Measurements from ENCODE around the gene CRADD.
"Not testable (repeated sequence)": the region's sequence is repeated elsewhere in the genome, so short reads cannot be mapped to it uniquely, and the experiment has no call there.

The CRADD gene

DNA sequence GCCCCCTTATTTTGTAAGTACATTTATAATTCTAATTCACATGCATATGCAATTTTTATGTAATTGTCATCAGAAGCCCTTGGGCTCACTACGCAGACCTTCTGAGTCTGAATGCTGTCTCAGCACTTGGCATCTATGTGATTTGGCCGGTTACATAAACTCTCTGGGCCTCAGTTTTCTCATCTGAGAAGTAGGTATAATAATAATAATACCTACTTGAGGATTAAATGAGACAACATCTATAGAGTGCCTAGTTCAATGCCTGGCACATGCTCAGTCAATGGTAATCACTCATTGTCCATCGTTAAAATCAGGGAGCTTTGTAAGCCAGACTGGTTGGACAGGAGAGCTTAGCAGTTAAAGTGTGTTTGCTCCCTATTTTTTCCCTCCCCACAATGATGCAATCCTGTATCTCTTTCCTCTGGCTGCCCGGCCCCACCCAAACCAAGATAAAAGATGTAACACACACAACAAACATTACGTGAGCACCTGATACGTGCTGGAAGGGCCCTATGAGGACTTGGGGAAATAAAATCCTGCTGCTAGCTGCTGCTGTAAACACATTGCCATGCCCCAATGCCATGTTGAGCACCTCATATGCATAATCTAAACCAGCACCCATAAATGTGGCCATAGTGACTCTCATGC, 235.0 kb downstream of the CRADD start:
- no peak for DNase-seq

DNA sequence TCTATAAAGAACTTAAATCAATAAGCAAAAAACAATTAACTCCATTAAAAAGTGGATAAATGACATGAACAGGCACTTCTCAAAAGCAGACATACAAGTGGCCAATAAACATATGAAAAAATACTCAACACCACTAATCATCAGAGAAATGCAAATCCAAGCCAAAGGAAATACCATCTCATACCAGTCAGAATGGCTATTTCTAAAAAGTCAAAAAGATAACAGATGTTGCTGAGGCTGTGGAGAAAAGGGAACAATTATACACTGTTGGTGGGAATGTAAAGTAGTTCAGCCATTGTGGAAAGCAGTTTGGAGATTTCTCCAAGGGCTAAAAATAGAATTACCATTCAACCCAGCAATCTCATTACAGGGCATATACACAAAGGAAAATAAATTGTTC, 236.7 kb downstream of the CRADD start:
- no peak for DNase-seq

DNA sequence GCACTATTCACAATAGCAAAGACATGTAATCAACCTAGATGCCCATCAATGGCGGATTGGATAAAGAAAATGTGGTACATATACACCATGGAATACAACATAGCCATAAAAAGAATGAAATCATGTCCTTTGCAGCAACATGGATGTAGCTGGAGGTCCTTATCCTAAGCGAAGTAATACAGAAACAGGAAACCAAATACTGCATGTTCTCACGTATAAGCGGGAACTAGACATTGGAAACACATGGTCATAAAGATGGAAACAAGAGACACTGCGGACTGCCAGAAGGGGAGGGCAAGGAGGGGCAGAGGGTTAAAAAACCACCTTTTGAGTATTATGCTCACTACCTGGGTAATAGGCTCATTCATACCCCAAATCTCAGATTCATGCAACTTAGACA, 237.1 kb downstream of the CRADD start:
- no peak for DNase-seq

DNA sequence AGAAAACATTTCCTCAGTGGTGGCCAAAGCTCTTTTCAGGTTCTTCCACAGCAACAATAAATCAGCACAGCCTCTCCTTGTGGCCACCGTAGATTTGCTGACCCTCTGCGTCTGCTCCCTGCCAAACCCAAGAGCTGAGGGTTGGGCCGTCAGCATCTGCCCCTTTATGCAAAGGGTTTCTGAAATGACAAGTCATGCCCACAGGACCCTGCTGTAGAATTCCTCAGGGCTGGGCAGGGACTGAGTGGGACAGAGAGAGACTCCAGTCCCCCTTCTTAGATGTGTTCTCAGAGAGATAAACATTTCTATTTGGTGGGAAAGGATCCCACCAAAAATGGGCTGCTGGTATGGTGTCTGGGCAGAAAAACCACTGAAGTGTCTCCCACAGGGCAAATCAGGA, 238.2 kb downstream of the CRADD start:
- DNase-seq = no peak

DNA sequence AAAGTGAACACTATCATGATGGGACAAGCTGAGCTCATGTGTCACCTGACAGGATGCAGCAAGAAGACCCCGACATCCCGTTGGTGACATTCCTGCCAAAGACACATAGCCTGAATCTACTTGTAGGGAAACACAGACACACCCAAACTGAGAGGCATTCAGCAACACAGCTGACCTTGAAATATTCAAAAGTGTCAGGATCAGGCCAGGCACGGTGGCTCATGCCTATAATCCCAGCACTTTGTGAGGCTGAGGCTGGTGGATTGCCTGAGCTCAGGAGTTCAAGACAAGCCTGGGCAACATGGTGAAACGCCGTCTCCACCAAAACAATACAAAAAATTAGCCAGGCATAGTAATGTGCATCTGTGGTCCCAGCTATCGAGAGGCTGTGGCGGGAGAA, 239.2 kb downstream of the CRADD start:
- DNase-seq = no peak

DNA sequence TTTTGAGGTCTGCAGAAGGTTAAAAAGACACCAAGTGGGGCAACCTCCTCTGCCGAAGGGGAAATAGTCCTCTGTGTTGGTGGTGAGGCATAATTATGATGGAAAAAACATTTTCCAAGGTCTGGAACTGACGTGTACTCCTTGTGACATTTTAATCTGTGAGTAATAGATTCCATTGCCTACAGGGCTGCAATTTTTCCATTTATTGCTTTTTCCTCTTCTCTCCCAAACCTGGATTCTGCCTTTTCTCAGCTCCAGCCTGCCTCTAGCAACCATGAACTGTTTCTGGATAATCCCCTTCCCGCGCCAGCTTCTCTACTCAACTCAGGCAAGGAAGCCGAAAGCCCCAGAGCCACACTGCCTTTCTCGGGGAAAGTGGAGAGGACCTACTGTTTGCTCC, 241.1 kb downstream of the CRADD start:
- no peak for DNase-seq

DNA sequence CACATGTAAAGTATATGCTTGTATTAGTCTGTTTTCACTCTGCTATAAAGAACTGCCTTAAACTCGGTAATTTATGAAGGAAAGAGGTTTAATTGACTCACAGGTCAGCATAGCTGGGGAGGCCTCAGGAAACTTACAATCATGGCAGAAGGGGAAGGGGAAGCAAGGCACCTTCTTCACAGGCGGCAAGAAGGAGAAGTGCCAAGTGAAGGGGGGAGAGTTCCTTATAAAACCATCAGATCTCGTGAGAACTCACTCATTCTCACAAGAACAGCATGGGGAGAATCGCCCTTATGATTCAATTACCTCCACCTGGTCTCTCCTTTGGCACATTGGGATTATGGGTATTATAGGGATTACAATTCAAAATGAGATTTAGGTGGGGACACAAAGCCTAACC, 241.7 kb downstream of the CRADD start:
- no peak for DNase-seq

DNA sequence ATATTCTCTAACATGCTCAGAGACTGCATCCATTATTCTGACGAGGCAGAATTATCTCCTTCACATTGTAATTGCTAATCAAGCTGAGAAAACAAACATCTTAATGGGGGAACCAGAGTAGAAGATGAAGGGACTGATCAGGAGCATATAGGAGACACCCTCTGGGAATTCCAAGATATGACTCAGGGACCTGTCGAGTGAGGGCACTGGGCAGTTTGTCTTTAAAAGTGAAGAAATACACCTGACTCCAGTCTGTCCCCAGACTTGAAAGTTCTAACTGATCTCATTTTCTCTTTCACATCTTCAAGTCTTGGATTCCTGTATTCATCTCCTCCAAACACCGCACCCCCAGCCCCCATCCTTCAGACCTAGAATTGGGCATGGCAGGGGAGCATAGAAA, 244.3 kb downstream of the CRADD start:
- DNase-seq = no peak

DNA sequence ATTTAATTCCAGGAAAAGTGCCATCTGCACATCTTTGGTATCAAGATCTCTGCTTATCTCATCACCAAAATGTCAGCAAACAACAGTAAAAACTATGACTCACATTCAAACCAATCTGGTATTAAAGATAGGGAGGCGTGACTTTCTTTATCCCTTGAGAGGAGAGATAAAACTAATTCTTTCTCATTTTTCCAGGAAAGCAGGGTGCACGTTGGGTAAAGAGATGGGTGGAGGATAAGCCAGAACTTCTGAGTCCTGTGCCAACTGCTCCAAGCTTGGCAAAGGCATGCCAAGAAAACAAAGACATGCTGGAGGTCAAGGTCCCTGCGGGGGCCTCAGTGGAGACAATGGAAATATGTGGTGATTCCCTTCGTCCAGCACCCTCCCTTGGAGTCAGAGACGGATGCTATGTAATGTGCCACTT, 245.4 kb downstream of the CRADD start:
- no peak for DNase-seq

DNA sequence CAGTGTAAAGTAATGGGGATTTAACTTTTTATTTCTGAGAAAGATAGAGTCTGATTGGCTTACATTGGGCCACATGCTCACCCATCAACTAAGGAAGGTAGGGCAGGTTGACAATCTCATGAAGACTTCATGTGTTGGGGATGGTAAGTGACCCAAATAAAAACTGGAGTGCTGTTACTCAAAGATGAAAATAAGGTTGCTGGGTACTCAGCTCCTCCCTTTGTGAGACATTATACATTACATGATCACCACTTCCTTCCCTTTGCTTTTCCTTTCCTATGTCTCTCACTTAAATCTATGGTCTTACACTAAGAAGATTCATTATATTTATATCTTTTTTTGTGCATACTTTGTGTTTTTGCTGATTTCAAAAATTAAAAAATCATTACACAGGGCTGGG, 247.2 kb downstream of the CRADD start:
- no peak for DNase-seq

DNA sequence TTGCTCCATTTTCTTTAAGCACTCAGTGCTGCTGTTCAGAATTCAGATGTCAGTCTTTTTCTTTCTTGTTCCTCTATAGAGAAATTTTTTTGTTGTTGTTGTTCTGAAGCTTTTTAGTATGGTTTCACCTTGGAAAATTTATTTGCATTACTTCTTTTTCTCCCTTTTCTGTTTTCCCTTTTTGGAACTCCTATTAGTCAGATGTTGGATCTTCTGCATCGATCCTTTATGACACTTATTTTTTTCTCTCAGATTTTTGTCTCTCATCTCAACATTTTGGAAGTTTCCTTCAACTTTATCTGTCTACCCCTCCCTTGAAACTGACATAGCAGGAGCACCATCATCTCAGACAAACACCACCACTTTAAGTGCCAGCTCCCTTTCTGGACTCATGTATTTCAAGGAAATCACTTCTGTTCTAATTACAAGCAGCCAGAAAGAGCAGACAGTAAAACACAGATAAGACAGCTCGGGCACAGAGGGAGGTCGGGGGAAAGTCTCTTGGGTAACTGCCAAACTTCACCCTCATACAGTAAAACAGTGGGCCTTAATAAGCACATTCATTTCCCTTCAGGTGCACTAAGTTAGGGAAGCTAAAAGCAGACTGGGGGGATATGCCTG, 248.5 kb downstream of the CRADD start:
- no peak for DNase-seq

DNA sequence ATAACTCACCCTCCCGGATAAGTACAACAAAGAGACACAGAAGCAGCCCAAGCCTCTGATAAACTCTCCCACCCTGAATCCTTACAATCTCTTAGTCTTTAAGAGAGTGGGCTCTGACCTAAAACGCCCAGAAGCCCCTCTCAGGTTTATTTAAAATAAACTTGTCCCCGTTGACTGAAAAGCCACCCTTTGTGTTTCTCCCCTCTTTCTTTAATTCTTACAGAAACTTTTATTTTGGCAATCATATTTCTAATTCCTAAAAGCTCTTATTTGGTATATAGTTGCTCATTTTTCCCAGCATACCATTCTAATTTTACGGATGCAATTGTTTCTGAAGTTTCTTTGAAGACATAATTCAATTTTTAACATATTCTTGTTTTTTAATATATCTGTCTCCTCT, 249.1 kb downstream of the CRADD start:
- no peak for DNase-seq

DNA sequence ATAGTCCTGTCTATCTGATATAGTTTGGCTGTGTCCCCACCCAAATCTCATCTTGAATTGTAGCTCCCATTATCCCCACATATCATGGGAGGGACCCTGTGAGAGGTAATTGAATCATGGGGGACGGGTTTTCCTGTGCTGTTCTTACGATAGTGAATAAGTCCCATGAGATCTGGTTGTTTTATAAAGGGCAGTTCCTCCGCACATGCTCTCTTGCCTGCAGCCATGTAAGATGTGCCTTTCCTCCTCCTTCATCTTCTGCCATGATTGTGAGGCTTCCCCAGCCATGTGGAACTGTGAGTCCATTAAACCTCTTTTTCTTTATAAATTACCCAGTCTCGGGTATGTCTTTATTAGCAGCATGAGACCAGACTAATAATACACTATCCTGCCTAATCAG, 251.9 kb downstream of the CRADD start:
- DNase-seq = not testable (repeated sequence)

DNA sequence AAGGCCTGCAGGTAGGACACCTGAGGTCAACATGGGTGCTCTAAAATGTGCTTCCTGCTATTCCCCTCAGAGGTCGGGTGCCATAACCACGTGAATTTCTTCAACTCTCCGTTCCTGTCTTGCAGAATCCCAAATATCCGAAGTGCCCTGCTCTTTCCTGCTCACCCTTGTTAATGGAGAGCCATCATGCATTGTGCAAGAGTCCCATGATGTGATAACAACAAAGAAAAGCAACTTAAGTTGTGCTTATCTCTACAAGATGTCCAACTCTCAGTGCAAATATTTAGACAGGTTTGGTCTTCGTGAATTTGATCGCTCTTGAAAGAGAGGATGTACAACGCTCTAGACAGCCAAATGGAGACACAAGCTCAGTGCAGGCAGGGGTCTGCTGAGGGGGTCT, 260.6 kb downstream of the CRADD start:
- no peak for DNase-seq

DNA sequence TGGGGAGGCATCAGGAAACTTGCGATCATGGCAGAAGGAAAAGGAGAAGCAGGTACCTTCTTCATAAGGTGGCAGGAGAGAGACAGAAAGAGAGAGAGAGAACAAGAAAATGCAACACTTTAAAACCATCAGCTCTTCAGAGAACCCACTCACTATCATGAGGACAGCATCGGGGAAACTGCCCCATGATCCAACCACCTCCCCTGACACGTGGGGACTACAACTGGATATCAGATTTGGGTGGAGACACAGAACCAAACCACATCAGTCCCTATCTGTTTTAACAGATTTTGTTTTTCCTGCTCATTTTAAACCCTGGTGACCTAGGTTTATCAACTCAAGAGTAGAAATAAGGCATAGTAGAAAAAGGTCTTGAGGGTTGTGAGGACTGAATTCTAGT, 261.1 kb downstream of the CRADD start:
- DNase-seq = no peak

DNA sequence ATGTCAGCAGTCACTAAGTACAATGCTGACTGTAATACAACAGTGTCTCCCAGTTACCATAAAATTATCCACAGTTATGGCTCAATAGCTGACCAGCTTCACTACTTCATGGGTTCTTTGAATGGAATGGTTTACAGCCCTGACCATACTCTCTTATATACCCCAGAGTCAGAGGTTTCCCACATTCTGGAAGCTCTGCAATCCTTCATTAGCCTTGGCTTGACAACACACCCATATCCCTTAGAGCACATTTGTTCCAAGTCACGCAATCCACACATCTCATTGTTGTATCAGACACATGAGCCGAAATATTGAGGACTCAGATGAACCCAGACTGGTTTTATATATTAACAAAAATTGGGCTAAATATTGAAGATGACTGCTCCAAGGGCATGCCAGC, 261.8 kb downstream of the CRADD start:
- DNase-seq = no peak

DNA sequence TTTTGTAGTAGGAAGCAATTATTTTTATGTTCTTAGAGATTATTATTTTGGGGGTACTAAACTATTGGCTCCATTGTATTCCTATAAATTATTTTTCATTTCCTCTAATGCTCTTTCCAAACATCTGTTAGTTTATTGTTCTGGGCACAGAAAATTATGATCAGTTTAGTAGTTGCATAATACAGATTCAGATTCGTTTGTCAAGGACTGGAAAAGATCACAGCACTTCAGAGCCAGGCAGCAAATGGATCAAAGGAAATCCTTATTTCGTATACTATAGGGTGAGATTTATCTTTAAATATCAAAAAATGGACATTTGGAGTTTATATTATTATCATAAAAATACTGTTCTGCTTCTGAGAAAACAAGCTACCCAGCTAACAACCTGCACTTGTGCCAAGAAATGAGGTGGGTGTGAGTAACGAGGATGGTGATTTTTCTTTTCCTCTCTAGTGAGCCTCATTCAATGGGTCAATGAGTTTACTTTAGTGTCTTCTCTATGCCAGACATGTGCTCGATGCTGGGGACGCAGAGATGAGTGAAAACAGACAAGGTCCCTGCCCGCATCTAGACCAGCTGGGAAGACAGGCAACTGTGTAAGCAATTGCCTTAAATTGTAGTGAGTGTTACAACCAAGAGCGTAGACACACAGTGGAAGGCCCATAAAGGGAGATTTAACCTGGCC, 262.6 kb downstream of the CRADD start:
- DNase-seq = no peak

DNA sequence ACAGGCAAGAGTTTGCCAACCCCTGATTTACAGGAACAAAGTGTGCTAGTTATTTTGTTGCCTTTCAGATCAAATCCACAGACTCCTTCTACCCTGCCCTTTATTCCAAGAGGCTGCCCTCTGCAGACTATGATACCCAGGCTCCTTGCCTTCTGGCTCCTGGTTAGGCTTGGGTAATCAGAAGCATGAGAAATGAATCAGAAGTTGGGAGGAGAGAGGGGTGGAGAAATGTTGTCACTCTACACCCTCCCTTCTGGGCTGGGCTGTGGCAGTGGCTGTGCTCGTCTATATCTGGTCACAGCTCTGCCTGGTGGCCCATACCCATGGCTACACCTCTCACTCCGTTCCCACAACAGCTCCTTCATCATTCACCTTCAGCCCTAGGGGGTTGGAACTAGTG, 266.6 kb downstream of the CRADD start:
- DNase-seq = no peak

DNA sequence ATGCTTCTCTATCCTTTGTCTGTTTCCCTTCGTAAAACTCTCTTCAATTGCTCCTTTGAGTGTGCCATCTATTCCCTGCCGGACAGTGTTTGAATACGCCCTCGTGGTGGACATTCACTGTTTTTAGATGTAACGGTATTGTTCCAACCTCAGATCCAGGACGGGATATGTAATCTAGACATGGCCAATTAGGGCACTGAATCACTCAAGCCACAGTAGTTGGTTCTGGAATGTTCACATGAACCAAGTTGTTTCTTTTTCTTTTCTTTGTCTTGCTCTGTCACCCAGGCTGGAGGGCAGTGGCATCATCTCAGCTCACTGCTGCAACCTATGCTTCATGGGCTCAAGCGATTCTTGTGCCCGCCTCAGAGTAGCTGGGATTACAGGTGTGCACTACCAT, 267.0 kb downstream of the CRADD start:
- DNase-seq = no peak
